Endothelial cell of umbilical vein (primary cell): ENCODE results near the gene MFSD1. TPM values are rescaled to one million over a fixed set of nuclear protein-coding genes. Genes with fewer than 3 reads are reported as not detected.

ENCODE experiments used
- BruUV-seq: library from RNA; stranded (reverse); fragments of 400-500 nt; replicated peaks from 2 replicates; lab custom pipeline; 2021; lab: Mats Ljungman, UMichigan
- CTCF ChIA-PET: fragments of 300-600, 350-600 bp; sonication (Branson Sonifier 250); formaldehyde crosslinking; loops from one replicate; lab custom pipeline; 2021; ENCODE audit warnings: antibody characterized with exemption, inconsistent platforms; lab: Charles Lee
- POLR2A ChIA-PET: fragments of 300-600, 350-600 bp; sonication (Branson Sonifier 250); formaldehyde crosslinking; loops from one replicate; lab custom pipeline; 2021; ENCODE audit warnings: antibody characterized with exemption, inconsistent platforms; lab: Charles Lee
- DNase-seq: peaks from one replicate; pipeline ENCODE4 v3.0.0-alpha.2; 2011; ENCODE audit warnings: low read depth, low spot score
- FAIRE-seq: peaks from 2 replicates; lab custom pipeline; 2011; peaks lifted over from hg19 to GRCh38; lab: Jason Lieb, UNC
- H2AFZ ChIP-seq: 2 replicates; pipeline ENCODE4 v1.6.0; 2012; ENCODE audit warnings: low read depth, low read length, control low read depth, inconsistent platforms
- H3K27ac ChIP-seq: 2 replicates; pipeline ENCODE4 v1.5.1; 2011; ENCODE audit warnings: low read depth, mild to moderate bottlenecking, control low read depth, low read length, moderate library complexity; ENCODE audit not compliant: insufficient read depth
- H3K27me3 ChIP-seq, 2 experiments: 2 replicates each; pipeline versions ENCODE4 v1.6.0 to v1.6.1; 2011; ENCODE audit warnings: low read length in 2 of 2, mixed read lengths in 1 of 2; ENCODE audit not compliant: control insufficient read depth in 2 of 2, insufficient read depth in 2 of 2
- H3K36me3 ChIP-seq, 2 experiments: 2 replicates in 1 of 2; 3 replicates in 1 of 2; pipeline ENCODE4 v1.5.1; 2011; ENCODE audit warnings: low read length in 2 of 2, mild to moderate bottlenecking in 1 of 2, moderate library complexity in 1 of 2; ENCODE audit not compliant: control insufficient read depth in 2 of 2, insufficient read depth in 2 of 2; ENCODE audit errors: extremely low read depth in 1 of 2
- H3K4me1 ChIP-seq: 3 replicates; pipeline ENCODE4 v1.5.1; 2011; ENCODE audit warnings: mild to moderate bottlenecking, low read length; ENCODE audit not compliant: control insufficient read depth, insufficient read depth; ENCODE audit errors: extremely low read depth
- H3K4me2 ChIP-seq: 2 replicates; pipeline ENCODE4 v1.6.1; 2011; ENCODE audit warnings: low read length, control low read depth, mixed read lengths; ENCODE audit not compliant: insufficient read depth
- H3K4me3 ChIP-seq, 3 experiments: fragments of 200-600 bp in 1 of 3; sonication (generic), shearing (Covaris generic) in 1 of 3; replicated peaks in 1 of 3; 2 replicates each; pipeline ENCODE4 v1.5.1; 2011 to 2016; ENCODE audit warnings: control low read depth in 3 of 3, low read length in 3 of 3, mild to moderate bottlenecking in 2 of 3, inconsistent platforms in 1 of 3, low read depth in 1 of 3, moderate library complexity in 1 of 3; ENCODE audit not compliant: insufficient read depth in 1 of 3
- H3K79me2 ChIP-seq: 2 replicates; pipeline ENCODE4 v1.6.0; 2012; ENCODE audit warnings: low read length, inconsistent platforms; ENCODE audit not compliant: control insufficient read depth, insufficient read depth
- H3K9ac ChIP-seq: replicated peaks from 2 replicates; pipeline ENCODE3; 2011; ENCODE audit warnings: low read length, control low read depth; ENCODE audit not compliant: insufficient read depth; ENCODE audit errors: extremely low read depth
- H3K9me1 ChIP-seq: replicated peaks from 3 replicates; pipeline ENCODE4 v1.6.0; 2011; ENCODE audit warnings: mild to moderate bottlenecking, low read length; ENCODE audit not compliant: control insufficient read depth, insufficient read depth; ENCODE audit errors: extremely low read depth
- H3K9me3 ChIP-seq: replicated peaks from 2 replicates; pipeline ENCODE4 v1.5.1; 2012; ENCODE audit warnings: low read length, inconsistent platforms; ENCODE audit not compliant: control insufficient read depth, insufficient read depth
- H4K20me1 ChIP-seq: replicated peaks from 2 replicates; pipeline ENCODE3; 2011; ENCODE audit warnings: mild to moderate bottlenecking, low read length; ENCODE audit not compliant: control insufficient read depth, insufficient read depth; ENCODE audit errors: extremely low read depth
- CTCF ChIP-seq, 2 donors: IDR thresholded peaks; 1 replicate in 1 of 2; 2 replicates in 1 of 2; pipeline ENCODE4 v1.5.1; 2011; ENCODE audit warnings: low read length in 2 of 2, mild to moderate bottlenecking in 2 of 2, moderate library complexity in 2 of 2, control low read depth in 1 of 2, inconsistent platforms in 1 of 2, low read depth in 1 of 2; ENCODE audit not compliant: insufficient read depth in 1 of 2; ENCODE audit errors: extremely low read depth in 1 of 2
- EZH2 ChIP-seq: IDR thresholded peaks from 2 replicates; pipeline ENCODE4 v1.6.1; 2012; ENCODE audit warnings: borderline replicate concordance, low read depth, mild to moderate bottlenecking, moderate library complexity, low read length, inconsistent platforms; ENCODE audit not compliant: severe bottlenecking
- FOS ChIP-seq: IDR thresholded peaks from 2 replicates; pipeline ENCODE4 v1.6.1; 2011; ENCODE audit warnings: mild to moderate bottlenecking, low read length, moderate library complexity, borderline replicate concordance; ENCODE audit not compliant: insufficient read depth
- GATA2 ChIP-seq: IDR thresholded peaks from 2 replicates; pipeline ENCODE4 v1.7.0; 2011; ENCODE audit warnings: low read depth, mild to moderate bottlenecking, moderate library complexity, mixed read lengths, low read length; ENCODE audit not compliant: insufficient read length, insufficient read depth
- JUN ChIP-seq: IDR thresholded peaks from 2 replicates; pipeline ENCODE4 v1.6.1; 2011; ENCODE audit warnings: borderline replicate concordance, low read depth; ENCODE audit not compliant: insufficient read length, insufficient read depth
- MYC ChIP-seq: IDR thresholded peaks from one replicate; pipeline ENCODE4 v1.6.1; 2011; ENCODE audit warnings: mild to moderate bottlenecking, low read depth, low read length
- POLR2A ChIP-seq: IDR thresholded peaks from 2 replicates; pipeline ENCODE4 v1.6.1; 2012; ENCODE audit warnings: low read depth, mild to moderate bottlenecking, control low read depth, low read length
- POLR2AphosphoS5 ChIP-seq: IDR thresholded peaks from 2 replicates; pipeline ENCODE4 v1.6.1; 2012; ENCODE audit warnings: low read depth, mild to moderate bottlenecking, control low read depth, low read length, moderate library complexity; ENCODE audit not compliant: insufficient read depth
- dilution Hi-C: fragments of 300-500 bp; cut with MboI; formaldehyde crosslinking; loops from one replicate; pipeline ENCODE4 v1.15.0; 2019; ENCODE audit warnings: low sequenced_read_pairs; ENCODE audit not compliant: extremely low pct_ligation_motif_present
- intact Hi-C: fragments of 100-400 bp; cut with micrococcal nuclease; formaldehyde crosslinking; loops from one replicate; pipeline ENCODE4 v1.10.0; 2022
- polyA plus RNA-seq, 4 experiments: library from polyadenylated mRNA; depleted of rRNA in 3 of 4; stranded (reverse) in 3 of 4; unstranded in 1 of 4; fragments of >200 nt; gene quantifications; 2 replicates each; pipeline versions ENCODE4 v1.2.1 to v1.2.3, GENCODE V29; 2011 to 2012; ENCODE audit warnings: missing spikeins in 1 of 4
- total RNA-seq: library from RNA; stranded (reverse); gene quantifications from 2 replicates; pipeline ENCODE4 v1.2.3, GENCODE V29; 2021

Gene MFSD1
- total and polyA plus RNA-seq, 2 donors (not counting 3 experiments of a cell fraction or from before 2014, with no cell fraction given), result 38.2 to 65.1 TPM

GRCh38 chr3:158769952-158770740 lies 31.7 kb upstream of the MFSD1 start:
- Histone ChIP-seq H3K4me2 (peak overlapping the region; percentile 18), H3K9me3 (no peaks in the 10 kb centered on the region), H3K79me2 (no peaks in the 10 kb centered on the region), H4K20me1 (no peaks in the 10 kb centered on the region), H3K27me3 (no peaks in the 10 kb centered on the region), H3K4me1 (peaks cover 23% of the 10 kb centered on the region), H3K4me3 (no peak overlapping the region), H3K9me1 (no peaks in the 10 kb centered on the region), H3K36me3 (no peaks in the 10 kb centered on the region), H2AFZ (peak overlapping the region; percentile 37), H3K9ac (no peak overlapping the region), H3K27ac (no peak overlapping the region)
- no peak for TF ChIP-seq MYC
- ChIA-PET POLR2A (no interaction called here), CTCF (interaction anchor here (1.2 to 3.7 kb wide), 3 partner anchors 19 to 126 kb away, joined by 3 to 14 read pairs (median 11); partner anchors contain the start of gene GFM1)
- DNase-seq, result peak; percentile 9
- intact Hi-C loops, result loop anchor here (1.0 to 2.0 kb wide), 2 partner anchors 21 to 43 kb away; no protein-coding TSS in a partner anchor
- BruUV-seq, result no TSS peak
- dilution Hi-C loops, result no loop called here
- FAIRE-seq, result no peak

- Histone ChIP-seq H3K4me3 (no peak overlapping the region), H3K36me3 (no peaks in the 10 kb centered on the region), H3K27me3 (no peaks in the 10 kb centered on the region), H2AFZ (no peak overlapping the region), H3K4me1 (peaks cover 21% of the 10 kb centered on the region), H3K79me2 (no peaks in the 10 kb centered on the region), H4K20me1 (no peaks in the 10 kb centered on the region), H3K27ac (no peak overlapping the region), H3K9me1 (no peaks in the 10 kb centered on the region), H3K9ac (no peak overlapping the region), H3K9me3 (no peaks in the 10 kb centered on the region), H3K4me2 (no peak overlapping the region)
- intact Hi-C loops, result no loop called here
- ChIA-PET CTCF (interaction anchor here (0.7 to 3.7 kb wide), 4 partner anchors 19 to 127 kb away, joined by 3 to 14 read pairs (median 8); partner anchors contain the start of gene GFM1), POLR2A (no interaction called here)
- FAIRE-seq, result peak; percentile 33
- TF ChIP-seq CTCF (IDR thresholded peaks at IDR 0.05; ENCODE audit: extremely low read depth in 1 of 2, insufficient read depth in 1 of 2, low read depth in 1 of 2, low read length in 2 of 2), result no peak
- TF ChIP-seq POLR2AphosphoS5, result no peak
- no peak for TF ChIP-seq FOS
- TF ChIP-seq EZH2, result no peak
- TF ChIP-seq JUN, result no peak
- TF ChIP-seq POLR2A, result no peak
- no peak for TF ChIP-seq GATA2
- no peak for DNase-seq
- dilution Hi-C loops, result no loop called here
- BruUV-seq, result no TSS peak
Measured at GRCh38 chr3:158770741-158771350, 31.0 kb upstream of the MFSD1 start.
